Head of caudate nucleus (tissue), 42 donors: ENCODE data around the gene PPP1R3E.
A peak's percentile ranks its signal among the peaks of the same experiment; 100 is the strongest.

Source experiments
- DNase-seq, 42 donors: peaks; one replicate each; pipeline versions ENCODE4 v3.0.0 to v3.0.0-alpha.2; 2020 to 2021; ENCODE audit warnings: mixed read lengths in 7 of 42
- intact Hi-C: fragments of 100-400 bp; cut with DNase I; formaldehyde crosslinking; loops from one replicate; pipeline ENCODE4 v1.15.0; 2022

PPP1R3E gene

GRCh38 chr14:23301969-23302289 is 730 bp downstream of the PPP1R3E start:
- intact Hi-C loops: loop anchor here (1.0 to 10.0 kb wide), 3 partner anchors 16 to 207 kb away; partner anchors contain the start of genes ACIN1, C14orf119, HOMEZ and PABPN1
- DNase-seq: no peak

GRCh38 chr14:23301288-23301968 is 1.2 kb downstream of the PPP1R3E start:
- DNase-seq: peak; percentile 89 to 99 (median 97)
- intact Hi-C loops: loop anchor here (1.0 to 10.0 kb wide), 2 partner anchors 15 to 207 kb away; partner anchors contain the start of genes ACIN1, C14orf119 and HOMEZ

GRCh38 chr14:23300687-23301223 is 1.9 kb downstream of the PPP1R3E start:
- intact Hi-C loops: loop anchor here (1.0 to 10.0 kb wide), 2 partner anchors 14 to 206 kb away; partner anchors contain the start of genes ACIN1, C14orf119 and HOMEZ
- DNase-seq: peak in 12 of 42 donors; percentile 18 to 66 (median 36)

GRCh38 chr14:23299986-23300686 is 2.5 kb downstream of the PPP1R3E start:
- no peak for DNase-seq
- intact Hi-C loops: loop anchor here (10.0 kb wide), 1 partner anchor 205 kb away; the partner anchor contains the start of genes ACIN1 and C14orf119

GRCh38 chr14:23299211-23299957 is 3.3 kb downstream of the PPP1R3E start:
- DNase-seq: peak in 12 of 42 donors; percentile 27 to 76 (median 55)
- intact Hi-C loops: no loop called here

GRCh38 chr14:23297611-23298277 is 4.9 kb downstream of the PPP1R3E start:
- peak in 1 of 42 donors; percentile 37 for DNase-seq
- intact Hi-C loops: no loop called here

- intact Hi-C loops: no loop called here
- peak in 1 of 42 donors; percentile 34 for DNase-seq
Measured at GRCh38 chr14:23297096-23297495, 5.6 kb downstream of the PPP1R3E start.

GRCh38 chr14:23296012-23296777 is 6.5 kb downstream of the PPP1R3E start:
- DNase-seq: peak in 1 of 42 donors; percentile 41
- intact Hi-C loops: no loop called here

GRCh38 chr14:23294734-23295561 is 7.7 kb downstream of the PPP1R3E start:
- peak in 24 of 42 donors; percentile 19 to 79 (median 50) for DNase-seq
- intact Hi-C loops: no loop called here

- intact Hi-C loops: loop anchor here (1.0 kb wide), 1 partner anchor 14 kb away; no protein-coding TSS in a partner anchor
- DNase-seq: no peak
Measured at GRCh38 chr14:23286902-23287479, 15.7 kb downstream of the PPP1R3E start.

- peak; percentile 98 to 100 (median 99) for DNase-seq
- intact Hi-C loops: loop anchor here (1.0 kb wide), 1 partner anchor 15 kb away; no protein-coding TSS in a partner anchor
Measured at GRCh38 chr14:23286020-23286901, 16.4 kb downstream of the PPP1R3E start, which contains the start of gene HOMEZ. TSS of gene HOMEZ (minus strand) at chr14:23286132. CDS start at chr14:23285952, 180 bp downstream.

GRCh38 chr14:23285530-23286019 is 17.1 kb downstream of the PPP1R3E start:
- intact Hi-C loops: loop anchor here (1.0 kb wide), 1 partner anchor 16 kb away; no protein-coding TSS in a partner anchor
- peak in 4 of 42 donors; percentile 17 to 32 (median 27) for DNase-seq

- peak in 1 of 42 donors; percentile 52 for DNase-seq
- intact Hi-C loops: no loop called here
Measured at GRCh38 chr14:23284654-23285529, 17.8 kb downstream of the PPP1R3E start.

GRCh38 chr14:23281247-23281646 is 21.4 kb downstream of the PPP1R3E start:
- DNase-seq: no peak
- intact Hi-C loops: no loop called here
